22Rv1 (cell line): ENCODE results near the gene PLEK.

Experiments
- H3K27ac ChIP-seq: fragments of 450-650 bp; 2 replicates; pipeline ENCODE4 v1.5.1; 2017
- ZFX ChIP-seq: fragments of 450-650 bp; IDR thresholded peaks from 2 replicates; pipeline ENCODE4 v1.6.1; 2017; ENCODE audit warnings: antibody characterized with exemption, borderline replicate concordance
- TF ChIP-seq, protein P1 (sequence below): fragments of 450-650 bp; IDR thresholded peaks from 2 replicates; pipeline ENCODE4 v1.5.1; 2017; ENCODE audit warnings: mild to moderate bottlenecking

The PLEK gene

DNA sequence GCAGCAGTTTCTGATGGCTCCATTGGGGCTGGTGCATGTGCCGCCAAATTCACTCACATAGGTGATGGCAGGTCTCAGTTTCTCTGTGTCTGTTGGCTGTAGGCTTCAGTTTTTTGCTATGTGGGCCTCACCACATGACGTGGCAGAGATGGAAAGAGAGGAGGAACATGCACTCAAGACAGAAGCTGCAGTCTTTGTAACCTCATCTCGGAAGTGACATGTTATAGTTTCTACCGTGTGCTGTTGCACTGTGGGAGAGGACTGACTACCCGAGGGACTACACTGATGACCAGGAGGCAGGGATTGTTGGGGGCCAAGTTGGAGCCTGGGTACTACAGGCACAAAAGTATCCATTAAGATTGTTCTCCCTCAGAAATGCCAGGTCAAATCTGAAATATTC lies 36.2 kb upstream of the PLEK start:
- H3K27ac ChIP-seq, result no peak overlapping the region
- TF ChIP-seq, protein P1, sequence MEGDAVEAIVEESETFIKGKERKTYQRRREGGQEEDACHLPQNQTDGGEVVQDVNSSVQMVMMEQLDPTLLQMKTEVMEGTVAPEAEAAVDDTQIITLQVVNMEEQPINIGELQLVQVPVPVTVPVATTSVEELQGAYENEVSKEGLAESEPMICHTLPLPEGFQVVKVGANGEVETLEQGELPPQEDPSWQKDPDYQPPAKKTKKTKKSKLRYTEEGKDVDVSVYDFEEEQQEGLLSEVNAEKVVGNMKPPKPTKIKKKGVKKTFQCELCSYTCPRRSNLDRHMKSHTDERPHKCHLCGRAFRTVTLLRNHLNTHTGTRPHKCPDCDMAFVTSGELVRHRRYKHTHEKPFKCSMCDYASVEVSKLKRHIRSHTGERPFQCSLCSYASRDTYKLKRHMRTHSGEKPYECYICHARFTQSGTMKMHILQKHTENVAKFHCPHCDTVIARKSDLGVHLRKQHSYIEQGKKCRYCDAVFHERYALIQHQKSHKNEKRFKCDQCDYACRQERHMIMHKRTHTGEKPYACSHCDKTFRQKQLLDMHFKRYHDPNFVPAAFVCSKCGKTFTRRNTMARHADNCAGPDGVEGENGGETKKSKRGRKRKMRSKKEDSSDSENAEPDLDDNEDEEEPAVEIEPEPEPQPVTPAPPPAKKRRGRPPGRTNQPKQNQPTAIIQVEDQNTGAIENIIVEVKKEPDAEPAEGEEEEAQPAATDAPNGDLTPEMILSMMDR, result no peak
- TF ChIP-seq ZFX, result no peak

DNA sequence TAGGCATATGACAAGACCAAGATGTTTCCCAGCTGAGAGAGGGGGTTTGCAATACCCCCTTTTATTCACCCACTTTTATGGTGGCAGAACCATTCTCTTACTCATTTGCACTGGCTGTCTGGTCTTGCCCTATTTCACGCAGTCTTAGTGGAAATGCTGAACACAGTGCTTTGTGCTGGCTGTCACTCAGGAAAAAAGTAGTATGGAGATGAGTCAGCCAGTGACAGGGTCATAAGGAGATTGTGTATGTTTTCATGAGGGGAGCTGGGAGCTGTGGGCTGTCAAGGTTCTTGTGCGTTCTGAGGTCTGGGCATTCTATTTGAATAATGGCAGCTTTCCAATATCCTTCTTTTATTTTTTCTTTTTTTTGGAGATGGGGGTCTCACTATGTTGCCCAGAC lies 34.4 kb upstream of the PLEK start:
- H3K27ac ChIP-seq, result no peak overlapping the region
- TF ChIP-seq, protein P1, result no peak
- no peak for TF ChIP-seq ZFX

DNA sequence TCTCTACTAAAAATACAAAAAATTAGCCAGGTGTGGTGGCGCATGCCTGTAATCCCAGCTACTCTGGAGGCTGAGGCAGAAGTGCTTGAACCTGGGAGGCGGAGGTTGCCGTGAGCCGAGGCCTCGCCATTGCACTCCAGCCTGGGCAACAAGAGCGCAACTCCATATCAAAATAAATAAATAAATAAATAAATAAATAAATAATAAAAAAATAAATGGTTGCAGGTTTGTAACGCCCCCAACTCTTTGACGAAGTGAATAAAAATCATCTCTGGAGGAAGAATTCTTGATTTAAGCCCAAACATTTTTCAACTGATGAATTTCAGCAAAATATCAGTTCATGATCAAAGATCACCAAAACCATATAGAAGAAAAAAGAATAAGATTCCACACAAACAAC lies 32.1 kb upstream of the PLEK start:
- TF ChIP-seq ZFX, result no peak
- TF ChIP-seq, protein P1, result no peak
- H3K27ac ChIP-seq, result no peak overlapping the region

DNA sequence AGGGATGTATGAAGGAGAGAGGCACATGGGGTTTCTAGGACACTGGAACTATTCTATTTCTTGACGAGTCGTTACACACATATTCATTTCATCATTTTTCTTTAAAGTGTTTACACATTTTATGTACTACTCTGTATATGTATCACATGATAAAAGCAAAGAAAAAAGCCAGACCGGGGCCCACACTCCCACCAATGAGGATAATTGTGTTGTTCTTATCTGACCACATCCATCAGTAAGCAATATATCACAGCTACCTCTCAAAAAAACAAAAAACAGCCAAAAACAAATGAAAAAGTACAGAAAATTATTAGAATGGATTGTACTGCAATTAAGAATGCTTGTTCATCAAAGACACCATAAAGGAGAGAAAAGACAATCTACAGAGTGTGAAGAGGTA lies 31.2 kb upstream of the PLEK start:
- no peak overlapping the region for H3K27ac ChIP-seq
- TF ChIP-seq ZFX, result no peak
- TF ChIP-seq, protein P1, result no peak

DNA sequence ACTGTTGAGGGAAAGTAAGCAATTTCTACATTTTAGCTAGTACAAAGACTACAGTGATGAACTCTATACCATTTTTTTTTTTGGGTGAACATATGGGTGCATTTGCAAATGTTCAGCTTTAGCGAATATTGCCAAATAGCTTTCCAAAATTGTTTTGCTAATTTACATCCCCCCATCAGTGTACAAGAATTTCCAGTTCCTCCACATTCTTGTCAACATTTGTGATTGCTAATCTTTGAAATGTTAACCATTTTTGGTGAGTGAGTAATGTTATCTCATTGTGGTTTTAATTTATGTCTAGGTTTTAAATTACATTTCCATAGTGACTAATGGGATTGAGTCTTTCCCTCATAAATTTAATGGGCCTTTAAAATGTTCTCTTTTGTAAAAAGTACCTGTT lies 28.9 kb upstream of the PLEK start:
- TF ChIP-seq, protein P1, result no peak
- TF ChIP-seq ZFX, result no peak
- no peak overlapping the region for H3K27ac ChIP-seq

DNA sequence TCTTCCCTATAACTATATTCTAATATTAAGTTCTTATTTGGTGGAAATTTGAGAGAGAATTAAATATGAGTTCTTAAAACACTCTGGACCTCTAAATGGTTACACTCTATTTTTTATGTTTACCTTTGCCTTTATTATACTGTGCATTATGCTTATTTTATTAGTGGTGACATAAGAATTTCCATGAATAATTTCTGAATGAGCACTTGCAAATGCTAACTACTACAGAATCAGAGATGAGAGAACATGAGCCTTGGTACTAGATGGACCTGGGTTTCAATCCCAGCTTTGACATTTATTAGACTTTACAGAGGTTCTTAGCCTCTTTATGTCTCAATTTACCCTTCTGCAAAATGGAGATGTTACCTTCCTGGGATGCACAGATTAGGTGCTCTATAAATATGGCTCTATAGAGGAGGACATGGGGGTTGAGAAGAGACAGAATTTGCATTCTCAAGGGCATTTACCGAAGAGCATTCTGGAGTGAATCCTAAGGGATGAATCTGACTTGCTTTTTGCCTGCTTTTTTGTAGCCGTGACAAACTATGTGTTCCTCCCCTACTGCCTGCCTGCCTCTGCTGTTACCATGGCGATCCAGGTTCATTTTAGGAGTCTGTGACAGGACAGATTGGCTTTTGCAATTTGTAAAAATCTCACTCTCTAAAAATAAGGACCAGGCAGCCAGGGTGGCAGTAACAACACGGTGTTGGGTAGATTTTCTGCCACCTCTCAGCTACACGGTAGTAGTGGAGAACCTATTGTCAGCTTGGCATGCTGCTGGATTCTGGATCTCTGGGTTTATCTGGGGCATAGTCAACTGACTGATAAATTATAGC lies 24.6 kb upstream of the PLEK start:
- H3K27ac ChIP-seq, result no peak overlapping the region
- TF ChIP-seq, protein P1, result no peak
- TF ChIP-seq ZFX, result no peak

DNA sequence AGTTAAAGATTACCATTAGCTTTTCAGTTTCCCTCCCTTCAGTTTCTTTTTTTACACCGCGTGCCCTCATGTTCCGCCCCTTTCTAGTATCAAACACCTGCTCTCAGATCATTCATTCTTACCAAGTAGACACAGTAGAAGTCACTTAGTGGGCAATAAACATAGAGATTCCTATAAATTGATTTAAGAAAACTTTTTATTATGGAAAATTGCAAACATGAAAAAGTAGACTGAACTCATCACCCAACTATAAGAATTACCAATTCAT lies 24.1 kb upstream of the PLEK start:
- TF ChIP-seq, protein P1, result no peak
- no peak overlapping the region for H3K27ac ChIP-seq
